HepG2 (cell line): Measurements from ENCODE around the gene TRAF5. TPM values are rescaled to one million over a fixed set of nuclear protein-coding genes. Genes with fewer than 3 reads are reported as not detected.

Experiments used
- TCF7 ChIP-seq: sonication (generic); IDR thresholded peaks from 2 replicates; pipeline ENCODE4 v1.6.1; 2016; ENCODE audit warnings: antibody characterized with exemption, low read depth
- ZNF775 ChIP-seq: sonication (generic); formaldehyde crosslinking; IDR thresholded peaks from 2 replicates; pipeline ENCODE4 v1.4.0; 2020; ENCODE audit warnings: missing genetic modification reagents, mild to moderate bottlenecking, moderate library complexity, borderline replicate concordance
- polyA plus RNA-seq, 8 experiments: library from polyadenylated mRNA; depleted of rRNA in 3 of 8; stranded (reverse) in 7 of 8; unstranded in 1 of 8; fragments of >200 nt; fragmentation: Illumina TruSeq in 4 of 8; extraction: Trizol in 4 of 8; gene quantifications; 2 replicates each; pipeline versions ENCODE4 v1.2.1 to v1.2.3, GENCODE V29; 2011 to 2016; ENCODE audit warnings: low read depth in 4 of 8, missing spikeins in 1 of 8, mixed read lengths in 1 of 8; ENCODE audit not compliant: insufficient read depth in 1 of 8
- total RNA-seq, 5 experiments: library from RNA; depleted of rRNA; stranded (reverse); fragments of >200 nt; fragmentation: Illumina TruSeq; extraction: Trizol; gene quantifications; 2 replicates each; pipeline ENCODE4 v1.2.3, GENCODE V29; 2016; ENCODE audit warnings: low read depth in 1 of 5
- TF ChIP-seq, protein P1 (sequence below): sonication (generic); formaldehyde crosslinking; IDR thresholded peaks from one replicate; pipeline ENCODE4 v1.5.1; 2020; ENCODE audit warnings: mild to moderate bottlenecking, missing genetic modification reagents; ENCODE audit errors: not compliant biosample characterization
- TF ChIP-seq, protein P2 (sequence below): sonication (generic); formaldehyde crosslinking; IDR thresholded peaks from 2 replicates; pipeline ENCODE4 v1.5.0; 2020; ENCODE audit warnings: missing genetic modification reagents

Gene TRAF5
- total and polyA plus RNA-seq, 2 of the 13 experiments (the other 11 are each of a cell fraction or from before 2014, with no cell fraction given) = 0.27 to 1.6 TPM

GRCh38 chr1:211382714-211383480, 56.3 kb downstream of the TRAF5 start (continued):
- TF ChIP-seq, protein P1, sequence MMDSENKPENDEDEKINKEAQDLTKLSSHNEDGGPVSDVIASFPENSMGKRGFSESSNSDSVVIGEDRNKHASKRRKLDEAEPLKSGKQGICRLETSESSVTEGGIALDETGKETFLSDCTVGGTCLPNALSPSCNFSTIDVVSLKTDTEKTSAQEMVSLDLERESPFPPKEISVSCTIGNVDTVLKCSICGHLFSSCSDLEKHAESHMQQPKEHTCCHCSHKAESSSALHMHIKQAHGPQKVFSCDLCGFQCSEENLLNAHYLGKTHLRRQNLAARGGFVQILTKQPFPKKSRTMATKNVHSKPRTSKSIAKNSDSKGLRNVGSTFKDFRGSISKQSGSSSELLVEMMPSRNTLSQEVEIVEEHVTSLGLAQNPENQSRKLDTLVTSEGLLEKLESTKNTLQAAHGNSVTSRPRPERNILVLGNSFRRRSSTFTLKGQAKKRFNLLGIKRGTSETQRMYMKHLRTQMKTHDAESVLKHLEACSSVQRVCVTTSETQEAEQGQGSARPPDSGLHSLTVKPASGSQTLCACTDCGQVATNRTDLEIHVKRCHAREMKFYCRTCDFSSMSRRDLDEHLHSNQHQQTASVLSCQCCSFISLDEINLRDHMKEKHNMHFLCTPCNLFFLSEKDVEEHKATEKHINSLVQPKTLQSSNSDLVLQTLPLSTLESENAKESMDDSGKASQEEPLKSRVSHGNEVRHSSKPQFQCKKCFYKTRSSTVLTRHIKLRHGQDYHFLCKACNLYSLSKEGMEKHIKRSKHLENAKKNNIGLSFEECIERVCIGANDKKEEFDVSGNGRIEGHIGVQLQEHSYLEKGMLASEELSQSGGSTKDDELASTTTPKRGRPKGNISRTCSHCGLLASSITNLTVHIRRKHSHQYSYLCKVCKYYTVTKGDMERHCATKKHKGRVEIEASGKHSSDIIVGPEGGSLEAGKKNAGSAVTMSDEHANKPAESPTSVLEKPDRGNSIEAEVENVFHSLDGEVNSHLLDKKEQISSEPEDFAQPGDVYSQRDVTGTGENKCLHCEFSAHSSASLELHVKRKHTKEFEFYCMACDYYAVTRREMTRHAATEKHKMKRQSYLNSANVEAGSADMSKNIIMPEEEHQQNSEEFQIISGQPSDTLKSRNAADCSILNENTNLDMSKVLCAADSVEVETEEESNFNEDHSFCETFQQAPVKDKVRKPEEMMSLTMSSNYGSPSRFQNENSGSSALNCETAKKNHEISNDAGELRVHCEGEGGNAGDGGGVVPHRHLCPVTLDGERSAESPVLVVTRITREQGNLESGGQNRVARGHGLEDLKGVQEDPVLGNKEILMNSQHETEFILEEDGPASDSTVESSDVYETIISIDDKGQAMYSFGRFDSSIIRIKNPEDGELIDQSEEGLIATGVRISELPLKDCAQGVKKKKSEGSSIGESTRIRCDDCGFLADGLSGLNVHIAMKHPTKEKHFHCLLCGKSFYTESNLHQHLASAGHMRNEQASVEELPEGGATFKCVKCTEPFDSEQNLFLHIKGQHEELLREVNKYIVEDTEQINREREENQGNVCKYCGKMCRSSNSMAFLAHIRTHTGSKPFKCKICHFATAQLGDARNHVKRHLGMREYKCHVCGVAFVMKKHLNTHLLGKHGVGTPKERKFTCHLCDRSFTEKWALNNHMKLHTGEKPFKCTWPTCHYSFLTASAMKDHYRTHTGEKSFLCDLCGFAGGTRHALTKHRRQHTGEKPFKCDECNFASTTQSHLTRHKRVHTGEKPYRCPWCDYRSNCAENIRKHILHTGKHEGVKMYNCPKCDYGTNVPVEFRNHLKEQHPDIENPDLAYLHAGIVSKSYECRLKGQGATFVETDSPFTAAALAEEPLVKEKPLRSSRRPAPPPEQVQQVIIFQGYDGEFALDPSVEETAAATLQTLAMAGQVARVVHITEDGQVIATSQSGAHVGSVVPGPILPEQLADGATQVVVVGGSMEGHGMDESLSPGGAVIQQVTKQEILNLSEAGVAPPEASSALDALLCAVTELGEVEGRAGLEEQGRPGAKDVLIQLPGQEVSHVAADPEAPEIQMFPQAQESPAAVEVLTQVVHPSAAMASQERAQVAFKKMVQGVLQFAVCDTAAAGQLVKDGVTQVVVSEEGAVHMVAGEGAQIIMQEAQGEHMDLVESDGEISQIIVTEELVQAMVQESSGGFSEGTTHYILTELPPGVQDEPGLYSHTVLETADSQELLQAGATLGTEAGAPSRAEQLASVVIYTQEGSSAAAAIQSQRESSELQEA = peak; percentile 86
- TF ChIP-seq TCF7 (no peak), ZNF775 (no peak)
- TF ChIP-seq, protein P2, sequence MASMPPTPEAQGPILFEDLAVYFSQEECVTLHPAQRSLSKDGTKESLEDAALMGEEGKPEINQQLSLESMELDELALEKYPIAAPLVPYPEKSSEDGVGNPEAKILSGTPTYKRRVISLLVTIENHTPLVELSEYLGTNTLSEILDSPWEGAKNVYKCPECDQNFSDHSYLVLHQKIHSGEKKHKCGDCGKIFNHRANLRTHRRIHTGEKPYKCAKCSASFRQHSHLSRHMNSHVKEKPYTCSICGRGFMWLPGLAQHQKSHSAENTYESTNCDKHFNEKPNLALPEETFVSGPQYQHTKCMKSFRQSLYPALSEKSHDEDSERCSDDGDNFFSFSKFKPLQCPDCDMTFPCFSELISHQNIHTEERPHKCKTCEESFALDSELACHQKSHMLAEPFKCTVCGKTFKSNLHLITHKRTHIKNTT = no peak
- TF ChIP-seq, all 625 proteins: peak for 276
